ENCODE measurements around the gene ZBTB7B. TPM values are rescaled to one million over a fixed set of nuclear protein-coding genes. Genes with fewer than 3 reads are reported as not detected.

Gene ZBTB7B
- total and polyA plus RNA-seq, 9 of the 15 experiments (the other 6 are each of a cell fraction or from before 2014, with no cell fraction given): 0.04 to 46.5 (median 15.2) TPM

DNA sequence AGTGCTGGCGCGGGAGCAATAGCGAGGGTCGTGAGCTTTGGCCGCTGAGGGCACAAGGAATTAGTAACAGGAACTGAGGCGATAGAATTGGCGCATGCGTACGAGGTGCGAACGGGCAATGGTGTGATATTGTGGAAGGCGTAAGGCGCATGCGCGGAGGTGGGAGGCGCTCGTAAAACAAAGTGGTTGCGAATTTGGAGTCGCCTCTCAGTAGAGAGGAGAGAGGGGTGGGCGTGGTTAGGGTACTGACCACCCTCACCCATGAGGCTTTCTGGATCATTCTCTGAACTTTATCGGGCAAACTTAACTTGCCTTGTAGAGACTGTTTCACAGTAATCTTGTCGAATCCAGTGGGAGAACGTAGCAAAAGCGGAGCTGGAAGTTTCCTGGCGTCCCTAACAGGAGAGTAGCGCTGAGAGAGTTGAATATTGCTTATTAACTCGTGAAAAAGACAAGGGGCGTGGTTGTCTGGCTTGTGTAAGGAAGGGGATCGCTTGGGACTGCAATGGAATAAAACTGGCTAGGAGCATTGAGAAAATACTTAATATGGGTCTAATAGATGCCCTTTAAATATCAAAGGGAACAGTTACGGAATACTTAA, 27.7 kb upstream of the ZBTB7B start (continued):
- TF ChIP-seq, protein P1, sequence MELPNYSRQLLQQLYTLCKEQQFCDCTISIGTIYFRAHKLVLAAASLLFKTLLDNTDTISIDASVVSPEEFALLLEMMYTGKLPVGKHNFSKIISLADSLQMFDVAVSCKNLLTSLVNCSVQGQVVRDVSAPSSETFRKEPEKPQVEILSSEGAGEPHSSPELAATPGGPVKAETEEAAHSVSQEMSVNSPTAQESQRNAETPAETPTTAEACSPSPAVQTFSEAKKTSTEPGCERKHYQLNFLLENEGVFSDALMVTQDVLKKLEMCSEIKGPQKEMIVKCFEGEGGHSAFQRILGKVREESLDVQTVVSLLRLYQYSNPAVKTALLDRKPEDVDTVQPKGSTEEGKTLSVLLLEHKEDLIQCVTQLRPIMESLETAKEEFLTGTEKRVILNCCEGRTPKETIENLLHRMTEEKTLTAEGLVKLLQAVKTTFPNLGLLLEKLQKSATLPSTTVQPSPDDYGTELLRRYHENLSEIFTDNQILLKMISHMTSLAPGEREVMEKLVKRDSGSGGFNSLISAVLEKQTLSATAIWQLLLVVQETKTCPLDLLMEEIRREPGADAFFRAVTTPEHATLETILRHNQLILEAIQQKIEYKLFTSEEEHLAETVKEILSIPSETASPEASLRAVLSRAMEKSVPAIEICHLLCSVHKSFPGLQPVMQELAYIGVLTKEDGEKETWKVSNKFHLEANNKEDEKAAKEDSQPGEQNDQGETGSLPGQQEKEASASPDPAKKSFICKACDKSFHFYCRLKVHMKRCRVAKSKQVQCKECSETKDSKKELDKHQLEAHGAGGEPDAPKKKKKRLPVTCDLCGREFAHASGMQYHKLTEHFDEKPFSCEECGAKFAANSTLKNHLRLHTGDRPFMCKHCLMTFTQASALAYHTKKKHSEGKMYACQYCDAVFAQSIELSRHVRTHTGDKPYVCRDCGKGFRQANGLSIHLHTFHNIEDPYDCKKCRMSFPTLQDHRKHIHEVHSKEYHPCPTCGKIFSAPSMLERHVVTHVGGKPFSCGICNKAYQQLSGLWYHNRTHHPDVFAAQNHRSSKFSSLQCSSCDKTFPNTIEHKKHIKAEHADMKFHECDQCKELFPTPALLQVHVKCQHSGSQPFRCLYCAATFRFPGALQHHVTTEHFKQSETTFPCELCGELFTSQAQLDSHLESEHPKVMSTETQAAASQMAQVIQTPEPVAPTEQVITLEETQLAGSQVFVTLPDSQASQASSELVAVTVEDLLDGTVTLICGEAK (IDR thresholded peaks at IDR 0.05): no peak
- TF ChIP-seq, protein P1 (CRISPR knock-in tag; IDR thresholded peaks at IDR 0.05): peak; percentile 22; the same call in 1 of the 2 replicates
- TF ChIP-seq SMAD3 (CRISPR knock-in tag; conservative IDR thresholded peaks at IDR 0.05) (0 out of 2 replicates have a peak, but pooled peaks have one; percentile 23), SMAD4 (CRISPR knock-in tag; conservative IDR thresholded peaks at IDR 0.05) (no peak), CTBP1 (IDR thresholded peaks at IDR 0.05; ENCODE audit: borderline replicate concordance) (peak; percentile 16; the same call in 1 of the 2 replicates), EWSR1 (IDR thresholded peaks at IDR 0.05; ENCODE audit: borderline replicate concordance, low read depth, partially characterized antibody) (no peak)
- TF ChIP-seq, protein P2, sequence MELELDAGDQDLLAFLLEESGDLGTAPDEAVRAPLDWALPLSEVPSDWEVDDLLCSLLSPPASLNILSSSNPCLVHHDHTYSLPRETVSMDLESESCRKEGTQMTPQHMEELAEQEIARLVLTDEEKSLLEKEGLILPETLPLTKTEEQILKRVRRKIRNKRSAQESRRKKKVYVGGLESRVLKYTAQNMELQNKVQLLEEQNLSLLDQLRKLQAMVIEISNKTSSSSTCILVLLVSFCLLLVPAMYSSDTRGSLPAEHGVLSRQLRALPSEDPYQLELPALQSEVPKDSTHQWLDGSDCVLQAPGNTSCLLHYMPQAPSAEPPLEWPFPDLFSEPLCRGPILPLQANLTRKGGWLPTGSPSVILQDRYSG (tag; conservative IDR thresholded peaks at IDR 0.05; ENCODE audit: low read depth): no peak
- TF ChIP-seq, protein P3, sequence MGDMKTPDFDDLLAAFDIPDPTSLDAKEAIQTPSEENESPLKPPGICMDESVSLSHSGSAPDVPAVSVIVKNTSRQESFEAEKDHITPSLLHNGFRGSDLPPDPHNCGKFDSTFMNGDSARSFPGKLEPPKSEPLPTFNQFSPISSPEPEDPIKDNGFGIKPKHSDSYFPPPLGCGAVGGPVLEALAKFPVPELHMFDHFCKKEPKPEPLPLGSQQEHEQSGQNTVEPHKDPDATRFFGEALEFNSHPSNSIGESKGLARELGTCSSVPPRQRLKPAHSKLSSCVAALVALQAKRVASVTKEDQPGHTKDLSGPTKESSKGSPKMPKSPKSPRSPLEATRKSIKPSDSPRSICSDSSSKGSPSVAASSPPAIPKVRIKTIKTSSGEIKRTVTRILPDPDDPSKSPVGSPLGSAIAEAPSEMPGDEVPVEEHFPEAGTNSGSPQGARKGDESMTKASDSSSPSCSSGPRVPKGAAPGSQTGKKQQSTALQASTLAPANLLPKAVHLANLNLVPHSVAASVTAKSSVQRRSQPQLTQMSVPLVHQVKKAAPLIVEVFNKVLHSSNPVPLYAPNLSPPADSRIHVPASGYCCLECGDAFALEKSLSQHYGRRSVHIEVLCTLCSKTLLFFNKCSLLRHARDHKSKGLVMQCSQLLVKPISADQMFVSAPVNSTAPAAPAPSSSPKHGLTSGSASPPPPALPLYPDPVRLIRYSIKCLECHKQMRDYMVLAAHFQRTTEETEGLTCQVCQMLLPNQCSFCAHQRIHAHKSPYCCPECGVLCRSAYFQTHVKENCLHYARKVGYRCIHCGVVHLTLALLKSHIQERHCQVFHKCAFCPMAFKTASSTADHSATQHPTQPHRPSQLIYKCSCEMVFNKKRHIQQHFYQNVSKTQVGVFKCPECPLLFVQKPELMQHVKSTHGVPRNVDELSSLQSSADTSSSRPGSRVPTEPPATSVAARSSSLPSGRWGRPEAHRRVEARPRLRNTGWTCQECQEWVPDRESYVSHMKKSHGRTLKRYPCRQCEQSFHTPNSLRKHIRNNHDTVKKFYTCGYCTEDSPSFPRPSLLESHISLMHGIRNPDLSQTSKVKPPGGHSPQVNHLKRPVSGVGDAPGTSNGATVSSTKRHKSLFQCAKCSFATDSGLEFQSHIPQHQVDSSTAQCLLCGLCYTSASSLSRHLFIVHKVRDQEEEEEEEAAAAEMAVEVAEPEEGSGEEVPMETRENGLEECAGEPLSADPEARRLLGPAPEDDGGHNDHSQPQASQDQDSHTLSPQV (IDR thresholded peaks at IDR 0.05): 0 out of 2 replicates have a peak, but pooled peaks have one; percentile 7
- TF ChIP-seq, protein P4, sequence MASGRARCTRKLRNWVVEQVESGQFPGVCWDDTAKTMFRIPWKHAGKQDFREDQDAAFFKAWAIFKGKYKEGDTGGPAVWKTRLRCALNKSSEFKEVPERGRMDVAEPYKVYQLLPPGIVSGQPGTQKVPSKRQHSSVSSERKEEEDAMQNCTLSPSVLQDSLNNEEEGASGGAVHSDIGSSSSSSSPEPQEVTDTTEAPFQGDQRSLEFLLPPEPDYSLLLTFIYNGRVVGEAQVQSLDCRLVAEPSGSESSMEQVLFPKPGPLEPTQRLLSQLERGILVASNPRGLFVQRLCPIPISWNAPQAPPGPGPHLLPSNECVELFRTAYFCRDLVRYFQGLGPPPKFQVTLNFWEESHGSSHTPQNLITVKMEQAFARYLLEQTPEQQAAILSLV (tag; IDR thresholded peaks at IDR 0.05): no peak

Measured in K562 (cell line).